ENCODE measurements around the gene TFPI. TPM values are rescaled to one million over a fixed set of nuclear protein-coding genes. Genes with fewer than 3 reads are reported as not detected.

TFPI gene
- total RNA-seq, 1 donor from 2014 or later: 9.1 TPM

GRCh38 chr2:187503700-187504099, 50.5 kb downstream of the TFPI start:
- ATAC-seq: no peak

GRCh38 chr2:187502467-187502866, 51.8 kb downstream of the TFPI start:
- ATAC-seq: no peak

- ATAC-seq: no peak
These were observed 53.5 kb downstream of the TFPI start for GRCh38 chr2:187500585-187501359.

GRCh38 chr2:187499941-187500532, 54.2 kb downstream of the TFPI start:
- peak; percentile 79 for ATAC-seq

GRCh38 chr2:187497858-187498463, 56.3 kb downstream of the TFPI start:
- ATAC-seq: no peak

- ATAC-seq: no peak
These were observed 57.1 kb downstream of the TFPI start for GRCh38 chr2:187497140-187497539.

- ATAC-seq: no peak
These were observed 58.9 kb downstream of the TFPI start for GRCh38 chr2:187495324-187495723.

GRCh38 chr2:187493877-187494568, 60.2 kb downstream of the TFPI start:
- ATAC-seq: no peak

- ATAC-seq: no peak
These were observed 61.1 kb downstream of the TFPI start for GRCh38 chr2:187493180-187493579.

- no peak for ATAC-seq
These were observed 68.0 kb downstream of the TFPI start for GRCh38 chr2:187486241-187486640.

- no peak for ATAC-seq
These were observed 68.7 kb downstream of the TFPI start for GRCh38 chr2:187485523-187485922.

- no peak for ATAC-seq
These were observed 70.7 kb downstream of the TFPI start for GRCh38 chr2:187483537-187483936.

- no peak for ATAC-seq
These were observed 71.4 kb downstream of the TFPI start for GRCh38 chr2:187482796-187483195.

GRCh38 chr2:187481543-187481942, 72.7 kb downstream of the TFPI start:
- ATAC-seq: no peak

GRCh38 chr2:187478719-187479118, 75.5 kb downstream of the TFPI start:
- no peak for ATAC-seq

- ATAC-seq: no peak
These were observed 77.2 kb downstream of the TFPI start for GRCh38 chr2:187477051-187477450.

GRCh38 chr2:187475499-187476248, 78.6 kb downstream of the TFPI start:
- no peak for ATAC-seq

GRCh38 chr2:187470698-187471097, 83.5 kb downstream of the TFPI start:
- peak; percentile 89 for ATAC-seq

GRCh38 chr2:187469538-187469937, 84.7 kb downstream of the TFPI start:
- ATAC-seq: no peak

- ATAC-seq: peak; percentile 82
These were observed 86.0 kb downstream of the TFPI start for GRCh38 chr2:187468262-187468661.

- ATAC-seq: no peak
These were observed 88.0 kb downstream of the TFPI start for GRCh38 chr2:187466129-187466792.

- no peak for ATAC-seq
These were observed 91.4 kb downstream of the TFPI start for GRCh38 chr2:187462839-187463238.

All from esophagus mucosa (tissue), 1 donor.